Activated CD4-positive, alpha-beta T cell treated with anti-CD3 and anti-CD28 coated beads, Interleukin-2, Interleukin-4, amounts not matched to agents 100 ng/mL and 50 ng/mL, durations not matched to agents 16 hours and 8 hours (primary cell): ENCODE results near the gene SLC6A6.

ENCODE experiments used
- DNase-seq: peaks from one replicate; pipeline ENCODE4 v3.0.0-alpha.2; 2020; ENCODE audit warnings: low spot score

The SLC6A6 gene

DNA sequence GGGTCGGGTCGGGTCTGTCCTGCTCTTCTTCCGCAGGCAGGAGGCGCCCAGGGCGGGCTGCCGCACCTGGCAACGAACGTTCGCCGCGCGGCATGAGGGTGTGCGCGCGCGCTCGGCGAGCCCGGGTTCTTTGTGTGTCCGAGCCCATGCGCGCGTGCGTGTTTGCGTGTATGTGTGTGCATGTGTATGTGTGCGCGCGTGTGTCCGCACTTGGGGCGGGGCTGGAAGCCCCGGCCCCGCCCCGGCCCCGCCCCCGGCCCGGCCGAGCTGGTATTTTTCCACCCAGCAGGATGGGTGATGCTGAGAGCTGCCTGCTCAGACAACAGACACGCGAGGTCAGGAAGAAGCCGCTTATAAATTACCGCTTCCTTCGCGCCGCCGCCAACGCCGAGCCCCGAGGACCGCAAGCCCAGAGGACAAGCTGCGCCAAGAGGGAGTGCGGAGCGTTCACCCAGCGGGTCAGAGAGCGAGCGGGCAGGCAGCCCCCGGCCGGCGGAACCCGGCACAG is at the start of gene SLC6A6:
SLC6A6 (plus strand) TSS at position 303 of the 508 bp plus-strand sequence. CDS start 41,029 bp downstream, outside the sequence.
- DNase-seq, result peak; percentile 95

- DNase-seq, result no peak
Observed at GRCh38 chr3:14353502-14353901, 48.9 kb upstream of the SLC6A6 start.

DNA sequence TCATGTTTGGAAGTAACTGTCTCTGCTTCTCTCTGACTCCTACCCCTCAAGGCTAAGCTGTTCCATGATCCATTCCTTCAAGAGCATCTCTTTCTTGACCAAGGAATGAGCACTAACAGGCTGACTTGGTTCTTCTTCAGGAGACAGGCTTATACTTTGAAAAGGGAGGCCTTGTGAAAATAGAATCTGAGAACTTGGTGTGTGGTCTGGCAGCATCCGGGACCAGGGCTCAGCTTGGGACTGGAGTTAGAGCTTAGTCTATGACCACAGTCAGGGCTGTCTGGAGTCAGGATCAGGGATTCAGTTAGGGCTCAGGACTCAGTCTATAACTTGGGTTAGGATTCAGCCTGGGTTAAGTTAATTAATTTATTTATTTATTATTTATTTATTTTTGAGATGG is 44.9 kb upstream of the SLC6A6 start:
- DNase-seq, result no peak

DNA sequence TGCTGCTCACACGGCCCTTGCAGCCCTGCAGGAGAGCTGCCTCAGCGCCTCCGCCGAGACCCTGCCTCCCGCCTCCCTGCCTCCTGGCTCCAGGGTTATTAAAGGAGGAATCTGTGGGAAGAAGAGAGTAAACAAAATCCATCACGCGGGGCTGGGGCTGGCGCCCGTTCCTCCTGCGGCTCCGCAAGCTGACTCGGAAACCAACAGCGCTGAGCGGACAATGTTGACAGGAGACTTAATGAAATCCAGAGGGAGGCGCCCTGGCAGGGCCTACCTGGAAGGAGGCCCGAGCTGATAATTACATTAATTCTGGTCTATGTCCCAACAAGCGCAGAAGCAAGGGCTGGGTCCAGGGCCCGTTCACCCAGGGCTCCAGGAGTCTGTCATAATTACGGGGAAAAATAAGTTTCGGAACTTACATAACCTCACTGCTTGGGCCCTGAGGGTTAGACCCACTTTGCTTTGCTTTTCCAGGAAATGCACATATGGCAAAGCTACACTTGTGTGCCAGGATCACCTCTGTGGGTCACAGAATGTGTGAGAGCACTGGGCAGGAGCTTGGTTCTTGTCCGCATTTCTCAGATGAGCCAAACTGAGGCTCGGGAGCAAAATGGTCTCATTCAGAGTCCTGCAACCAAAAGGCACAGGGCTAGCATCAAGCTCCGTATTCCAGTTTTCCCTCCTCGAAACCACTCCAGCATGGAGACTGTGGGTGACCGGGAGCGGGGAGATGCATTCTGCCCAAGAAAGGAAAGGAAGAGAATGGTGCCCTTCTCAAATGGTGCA is 43.8 kb upstream of the SLC6A6 start:
- DNase-seq, result no peak

DNA sequence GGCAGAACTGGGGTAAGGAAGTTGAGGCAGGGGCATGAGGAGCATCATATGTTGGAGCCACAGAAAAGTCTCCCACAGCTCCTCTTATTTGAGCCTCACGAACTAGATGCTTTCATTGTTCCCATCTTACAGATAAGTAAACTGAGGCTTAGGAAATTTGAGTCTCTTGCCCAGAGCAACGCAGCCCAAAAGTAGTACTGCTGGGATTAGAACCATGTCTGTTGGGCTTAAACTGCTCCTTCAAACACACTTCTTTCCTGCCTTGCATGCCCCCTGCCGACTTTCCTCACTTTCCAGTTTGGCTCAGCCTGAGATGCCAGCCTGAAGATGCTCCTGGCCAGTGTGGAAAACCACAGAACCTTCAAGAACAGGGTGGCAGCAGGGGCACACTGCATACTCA is 43.1 kb upstream of the SLC6A6 start:
- no peak for DNase-seq

- DNase-seq, result no peak
Observed at GRCh38 chr3:14360123-14360881, 42.1 kb upstream of the SLC6A6 start.

- no peak for DNase-seq
Observed at GRCh38 chr3:14361068-14361677, 41.2 kb upstream of the SLC6A6 start.

DNA sequence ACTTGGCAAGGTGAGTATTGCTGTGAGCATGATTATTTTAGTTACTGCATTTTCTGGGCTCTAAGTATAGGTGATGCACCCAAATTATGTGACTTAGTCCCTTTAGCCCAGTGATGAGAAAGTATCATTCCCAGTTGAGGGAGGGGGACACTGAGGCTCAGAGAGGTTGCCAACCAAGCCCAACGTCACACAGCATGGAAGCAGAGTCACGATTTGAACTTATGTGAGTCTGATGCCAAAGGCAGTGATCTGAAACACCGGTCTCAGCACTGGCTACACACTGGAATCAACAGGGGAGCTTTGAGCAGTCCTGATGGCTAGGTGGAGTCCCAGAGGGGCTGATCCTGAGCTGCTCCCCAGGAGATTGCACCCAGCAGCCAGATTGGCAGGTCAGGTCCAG is 39.5 kb upstream of the SLC6A6 start:
- no peak for DNase-seq

GRCh38 chr3:14363379-14363778 is 39.0 kb upstream of the SLC6A6 start:
- no peak for DNase-seq

GRCh38 chr3:14363991-14364390 is 38.4 kb upstream of the SLC6A6 start:
- DNase-seq, result no peak

GRCh38 chr3:14364580-14365292 is 37.7 kb upstream of the SLC6A6 start:
- DNase-seq, result no peak

- no peak for DNase-seq
Observed at GRCh38 chr3:14366248-14366647, 36.2 kb upstream of the SLC6A6 start.

DNA sequence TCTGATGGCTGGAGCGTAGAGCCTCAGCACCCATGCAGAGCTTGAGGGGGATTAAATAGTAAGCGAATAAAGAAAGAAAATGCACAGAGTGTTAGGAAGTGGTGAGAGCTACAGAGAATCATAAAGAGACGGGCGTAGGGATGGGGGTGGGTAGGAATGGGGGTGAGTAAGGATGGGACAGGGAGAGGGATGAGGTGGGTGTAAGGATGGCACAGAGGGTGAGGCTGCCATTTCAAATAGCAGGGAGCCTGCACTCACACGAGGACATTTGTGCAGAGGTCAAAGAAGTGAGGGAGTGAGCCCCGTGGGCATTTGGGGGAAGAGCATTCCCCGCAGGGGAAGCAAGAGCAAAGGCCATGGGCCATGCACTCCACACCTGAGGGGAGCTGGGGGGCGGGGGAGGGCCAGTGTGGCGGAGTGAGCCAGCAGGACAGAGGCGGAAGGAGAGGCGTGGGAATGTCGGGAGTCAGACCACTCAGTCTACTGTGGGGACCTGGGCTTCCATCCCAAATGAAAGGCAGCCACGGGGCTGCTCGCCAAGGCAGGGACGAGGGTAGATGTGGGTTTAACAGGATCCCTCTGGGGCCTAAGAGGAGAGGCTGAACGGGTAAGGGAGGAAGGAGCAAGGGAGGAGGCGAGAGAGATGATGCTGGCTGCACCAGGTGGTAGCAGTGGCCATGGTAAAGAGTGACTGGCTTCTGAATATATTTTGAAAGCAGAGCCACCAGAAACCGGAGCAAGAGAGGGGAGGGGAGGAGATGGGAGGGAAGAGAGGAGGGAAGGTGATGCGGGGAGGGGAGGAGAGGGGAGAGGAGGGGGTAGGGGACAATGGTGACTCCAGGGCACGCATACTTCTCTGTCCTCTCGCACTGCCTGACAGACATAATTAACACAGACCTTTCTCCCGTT is 35.2 kb upstream of the SLC6A6 start:
- DNase-seq, result no peak

DNA sequence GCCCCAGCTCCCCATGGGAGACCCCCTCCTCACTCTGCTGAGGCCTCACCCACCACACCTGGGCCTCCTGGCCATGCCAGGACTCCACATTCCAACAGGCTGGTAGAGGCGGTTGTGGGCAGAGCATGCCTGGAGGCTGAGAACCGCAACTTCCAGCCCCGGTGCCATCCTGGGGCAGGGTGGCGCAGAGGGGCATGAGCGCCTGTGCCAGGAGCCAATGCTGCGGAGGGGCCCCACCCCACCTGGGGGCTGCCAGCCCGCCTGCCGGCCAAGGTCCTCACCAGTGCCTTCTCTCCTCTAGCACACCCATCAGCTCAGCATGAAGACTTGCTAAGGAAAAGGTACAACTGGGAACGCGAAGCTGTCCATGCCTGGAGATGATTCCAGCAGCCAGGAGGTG is 34.3 kb upstream of the SLC6A6 start:
- DNase-seq, result no peak

DNA sequence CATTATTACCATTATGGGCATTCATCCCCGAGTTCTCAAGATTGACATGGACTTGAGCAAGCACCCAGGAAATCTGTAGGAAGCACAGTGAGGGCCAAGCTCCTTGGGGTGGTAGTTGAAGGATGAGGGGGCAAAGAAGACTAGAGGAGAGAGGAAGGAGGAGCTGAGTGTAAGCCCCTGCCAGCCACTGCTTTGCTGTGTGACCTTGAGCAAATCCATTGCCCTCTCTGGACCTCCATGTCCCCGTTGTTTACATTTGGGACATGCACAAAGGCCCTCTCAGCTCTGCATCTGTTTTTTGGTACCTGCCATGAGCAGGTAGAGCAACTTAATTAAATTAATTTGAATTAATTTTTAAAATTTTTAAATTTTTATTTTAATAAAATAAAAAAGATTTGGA is 33.5 kb upstream of the SLC6A6 start:
- DNase-seq, result no peak

DNA sequence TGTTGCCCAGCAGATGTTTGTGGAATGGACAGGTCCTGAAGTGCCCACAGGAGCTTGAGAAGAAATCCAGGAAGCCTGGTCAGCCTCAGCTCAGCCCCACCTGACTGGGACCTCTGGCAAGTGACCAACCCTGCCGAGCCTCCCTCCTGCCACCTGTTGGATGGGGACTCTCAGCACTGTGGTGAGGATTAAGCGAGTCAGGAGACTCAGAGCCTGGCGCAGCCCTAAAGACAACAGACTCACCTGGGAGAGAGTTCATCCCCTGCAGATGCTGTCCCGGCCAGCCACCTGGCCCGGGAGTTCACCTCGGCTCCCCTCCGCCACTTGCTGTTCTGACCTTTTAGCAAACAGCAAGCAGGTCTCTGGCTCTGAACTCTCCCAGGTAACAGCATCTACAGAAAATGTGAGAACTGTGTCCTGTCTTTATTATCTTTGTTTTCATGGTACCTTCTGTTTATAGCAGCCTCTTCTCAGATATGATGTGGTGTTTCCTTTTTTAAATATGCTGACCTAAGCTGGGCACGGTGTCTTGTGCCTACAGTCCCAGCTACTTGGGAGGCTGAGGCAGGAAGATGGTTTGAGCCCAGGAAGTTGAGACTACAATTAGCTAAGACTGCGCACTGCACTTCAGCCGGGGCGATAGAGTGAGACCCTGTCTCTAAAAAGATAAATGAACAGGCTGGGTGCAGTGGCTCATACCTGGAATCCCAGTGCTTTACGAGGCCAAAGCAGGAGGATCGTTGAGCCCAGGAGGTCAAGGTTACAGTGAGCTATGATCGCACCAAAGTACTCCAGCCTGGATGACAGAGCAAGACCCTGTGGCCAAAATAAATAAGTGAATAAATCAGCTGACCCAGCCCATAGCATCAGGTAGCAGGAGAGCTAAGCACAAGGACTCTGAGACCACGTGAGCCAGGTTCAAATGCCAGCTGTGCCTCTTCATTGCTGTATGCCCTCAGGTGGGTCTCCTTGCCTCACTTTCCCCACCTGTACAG is 32.4 kb upstream of the SLC6A6 start:
- DNase-seq, result no peak

DNA sequence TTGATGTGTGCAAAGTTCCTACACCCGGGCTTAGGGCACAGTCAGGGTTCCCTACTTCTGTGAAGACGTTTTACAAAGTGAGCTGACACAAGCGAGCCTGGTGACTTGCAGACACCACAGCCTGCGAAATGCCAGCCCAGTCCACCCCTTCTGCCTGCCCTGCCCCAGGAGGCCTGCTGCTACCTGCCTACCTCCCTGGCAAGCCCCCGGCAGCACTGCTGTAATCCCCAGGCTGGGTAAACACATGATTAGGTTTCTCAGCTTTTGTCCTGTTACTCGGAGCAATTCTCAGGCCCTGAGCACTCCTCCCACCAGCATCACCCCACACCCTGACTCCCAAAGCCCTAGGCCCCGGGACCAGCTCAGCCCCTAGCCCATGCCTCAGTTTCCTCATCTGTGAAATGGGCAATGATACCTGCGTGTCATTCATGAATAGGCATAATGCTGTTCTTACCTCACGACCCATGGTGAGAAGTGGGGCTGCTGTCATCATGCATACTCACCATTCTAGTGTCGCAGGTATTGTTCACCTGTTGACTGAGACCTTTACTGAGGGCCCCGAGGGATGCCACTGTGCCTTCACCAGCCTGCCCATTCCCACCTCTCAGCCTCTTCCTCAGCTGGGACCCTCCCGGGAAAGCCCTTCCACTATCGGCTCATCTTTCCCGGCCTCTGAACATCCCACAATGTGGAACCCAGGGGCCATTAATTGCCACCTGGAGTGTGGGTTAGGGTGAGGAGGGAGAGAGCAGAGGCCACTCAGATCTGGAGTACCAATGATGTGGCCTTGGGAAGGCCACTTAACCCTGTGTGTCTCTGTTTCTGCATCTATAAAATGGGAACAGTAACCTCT is 31.5 kb upstream of the SLC6A6 start:
- DNase-seq, result no peak

GRCh38 chr3:14371573-14372474 is 30.6 kb upstream of the SLC6A6 start:
- no peak for DNase-seq
